Rectal smooth muscle tissue (tissue), 1 donor: Measurements from ENCODE around the gene NAGK.
"Not testable (repeated sequence)": the region's sequence is repeated elsewhere in the genome, so short reads cannot be mapped to it uniquely, and the experiment has no call there.

Experiments used
- H3K27ac ChIP-seq: one replicate; pipeline ENCODE4 v1.7.0; 2013; ENCODE audit warnings: low read depth, low read length, inconsistent platforms
- H3K27me3 ChIP-seq: one replicate; pipeline ENCODE4 v1.7.0; 2013; ENCODE audit warnings: low read length; ENCODE audit not compliant: control insufficient read depth, insufficient read depth
- H3K36me3 ChIP-seq: one replicate; pipeline ENCODE4 v1.7.0; 2013; ENCODE audit warnings: low read length; ENCODE audit not compliant: control insufficient read depth, insufficient read depth
- H3K4me1 ChIP-seq: one replicate; pipeline ENCODE4 v1.7.0; 2013; ENCODE audit warnings: low read length; ENCODE audit not compliant: control insufficient read depth, insufficient read depth
- H3K4me3 ChIP-seq: one replicate; pipeline ENCODE4 v1.7.0; 2013; ENCODE audit warnings: low read length
- H3K9ac ChIP-seq: one replicate; pipeline ENCODE4 v1.7.0; 2013; ENCODE audit warnings: low read length

Gene NAGK

DNA sequence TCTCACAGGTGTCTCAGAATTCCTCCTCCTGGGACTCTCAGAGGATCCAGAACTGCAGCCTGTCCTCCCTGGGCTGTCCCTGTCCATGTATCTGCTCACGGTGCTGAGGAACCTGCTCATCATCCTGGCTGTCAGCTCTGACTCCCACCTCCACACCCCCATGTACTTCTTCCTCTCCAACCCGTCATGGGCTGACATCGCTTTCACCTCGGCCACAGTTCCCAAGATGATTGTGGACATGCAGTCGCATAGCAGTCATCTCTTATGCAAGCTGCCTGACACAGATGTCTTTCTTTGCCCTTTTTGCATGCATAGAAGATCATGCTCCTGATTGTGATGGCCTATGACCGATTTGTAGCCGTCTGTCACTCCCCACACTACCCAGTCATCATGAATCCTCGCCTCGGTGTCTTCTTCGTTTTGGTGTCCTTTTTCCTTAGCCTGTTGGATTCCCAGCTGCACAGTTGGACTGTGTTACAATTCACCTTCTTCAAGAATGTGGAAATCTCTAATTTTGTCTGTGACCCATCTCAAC, 13.2 kb upstream of the NAGK start:
- H3K27me3 ChIP-seq, H3K4me1 ChIP-seq, H3K27ac ChIP-seq, H3K36me3 ChIP-seq, H3K9ac ChIP-seq, H3K4me3 ChIP-seq: not testable (repeated sequence)

DNA sequence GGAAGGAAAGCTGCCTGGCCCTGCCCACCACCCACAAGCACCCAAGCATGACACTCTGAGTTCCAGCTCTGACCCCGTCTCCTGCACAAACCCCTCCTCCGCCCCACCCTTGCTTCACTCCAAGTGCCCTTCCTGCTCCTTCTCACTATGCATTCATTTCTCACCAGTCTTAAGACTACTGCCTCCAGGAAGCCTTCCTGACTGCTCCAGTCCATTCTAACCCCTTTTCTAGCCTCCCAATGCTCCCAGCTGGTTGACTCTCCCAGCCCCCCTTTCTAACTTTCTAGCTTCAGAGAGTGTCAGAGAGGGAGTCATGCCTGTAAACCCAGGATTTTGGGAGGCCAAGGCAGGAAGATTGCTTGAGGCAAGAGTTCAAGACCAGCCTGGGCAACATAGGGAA, 8.2 kb upstream of the NAGK start:
- no peaks in the 10 kb centered on the region for H3K36me3 ChIP-seq
- no peak overlapping the region for H3K9ac ChIP-seq
- H3K4me1 ChIP-seq = no peaks in the 10 kb centered on the region
- H3K27me3 ChIP-seq = no peaks in the 10 kb centered on the region
- H3K4me3 ChIP-seq = no peak overlapping the region
- H3K27ac ChIP-seq = no peak overlapping the region

DNA sequence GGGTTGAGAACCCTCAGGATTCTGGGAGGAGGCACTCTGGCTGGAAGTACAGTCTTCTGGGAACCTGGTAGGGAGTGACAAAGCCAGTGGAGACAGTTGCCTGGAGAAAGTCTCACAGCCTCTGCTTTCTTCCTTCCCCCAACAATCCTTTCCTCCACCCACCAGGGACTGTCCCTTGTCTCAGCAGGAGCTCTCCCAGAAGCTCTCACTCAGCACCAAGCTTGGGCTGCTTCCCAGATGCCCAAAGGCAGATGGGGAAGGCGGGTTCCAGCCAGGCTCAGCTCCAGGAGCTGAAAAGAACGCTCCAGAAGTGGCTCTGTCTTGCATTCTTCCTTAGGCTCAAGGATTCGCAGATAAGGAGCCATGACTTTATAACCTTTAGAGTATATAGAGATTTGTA, 7.6 kb upstream of the NAGK start:
- H3K27ac ChIP-seq = no peak overlapping the region
- no peaks in the 10 kb centered on the region for H3K36me3 ChIP-seq
- H3K27me3 ChIP-seq = no peaks in the 10 kb centered on the region
- H3K4me1 ChIP-seq = no peaks in the 10 kb centered on the region
- no peak overlapping the region for H3K9ac ChIP-seq
- H3K4me3 ChIP-seq = no peak overlapping the region

DNA sequence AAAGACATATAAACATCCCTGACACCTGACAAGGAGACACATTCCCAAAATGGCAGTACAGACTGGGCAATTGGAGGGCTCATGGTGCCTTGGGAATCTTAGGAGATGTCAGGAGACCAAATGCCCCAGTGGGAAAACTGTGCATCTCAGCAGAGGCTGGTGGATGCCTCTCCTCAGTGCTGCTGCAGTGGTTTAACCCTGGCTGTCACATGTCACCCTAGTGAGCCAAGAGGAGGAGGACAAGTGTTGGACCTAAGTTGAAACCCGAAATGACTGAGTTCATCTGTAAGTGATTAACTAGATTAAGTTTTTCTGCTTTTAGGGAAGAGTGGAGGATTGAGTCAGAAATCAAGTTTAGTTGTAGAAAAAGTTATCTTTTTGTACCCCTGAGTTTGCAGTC, 5.2 kb upstream of the NAGK start:
- Histone ChIP-seq H3K4me1 (no peaks in the 10 kb centered on the region), H3K27me3 (no peaks in the 10 kb centered on the region), H3K9ac (no peak overlapping the region), H3K27ac (no peak overlapping the region), H3K36me3 (no peaks in the 10 kb centered on the region), H3K4me3 (no peak overlapping the region)

DNA sequence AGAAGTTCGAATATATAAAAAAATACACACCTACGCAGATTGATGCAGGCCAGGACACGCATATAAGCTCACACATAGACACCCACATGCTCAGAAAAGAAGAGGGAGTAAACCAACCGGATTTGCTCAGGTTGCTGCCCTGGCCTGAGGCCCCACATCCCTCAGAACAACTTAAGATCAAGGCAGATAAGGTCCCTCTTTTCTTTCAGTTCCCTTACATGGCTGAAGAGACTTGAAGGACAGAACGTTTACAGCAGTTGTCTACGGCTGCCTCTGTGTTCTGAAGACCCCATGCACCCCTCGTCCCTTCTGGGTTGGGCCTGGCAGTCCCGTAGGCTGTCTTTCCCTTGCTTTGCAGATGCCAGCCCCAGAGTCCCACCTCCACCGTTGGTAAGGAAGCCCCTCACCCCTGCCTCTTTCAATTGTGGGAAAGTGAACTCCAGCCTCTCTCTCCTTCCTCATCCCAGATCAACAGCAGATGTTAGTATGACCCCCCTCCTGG, 4.3 kb upstream of the NAGK start:
- Histone ChIP-seq H3K27me3 (no peaks in the 10 kb centered on the region), H3K36me3 (no peaks in the 10 kb centered on the region), H3K9ac (no peak overlapping the region), H3K27ac (peak overlapping the region; percentile 22), H3K4me1 (no peaks in the 10 kb centered on the region), H3K4me3 (no peak overlapping the region)

DNA sequence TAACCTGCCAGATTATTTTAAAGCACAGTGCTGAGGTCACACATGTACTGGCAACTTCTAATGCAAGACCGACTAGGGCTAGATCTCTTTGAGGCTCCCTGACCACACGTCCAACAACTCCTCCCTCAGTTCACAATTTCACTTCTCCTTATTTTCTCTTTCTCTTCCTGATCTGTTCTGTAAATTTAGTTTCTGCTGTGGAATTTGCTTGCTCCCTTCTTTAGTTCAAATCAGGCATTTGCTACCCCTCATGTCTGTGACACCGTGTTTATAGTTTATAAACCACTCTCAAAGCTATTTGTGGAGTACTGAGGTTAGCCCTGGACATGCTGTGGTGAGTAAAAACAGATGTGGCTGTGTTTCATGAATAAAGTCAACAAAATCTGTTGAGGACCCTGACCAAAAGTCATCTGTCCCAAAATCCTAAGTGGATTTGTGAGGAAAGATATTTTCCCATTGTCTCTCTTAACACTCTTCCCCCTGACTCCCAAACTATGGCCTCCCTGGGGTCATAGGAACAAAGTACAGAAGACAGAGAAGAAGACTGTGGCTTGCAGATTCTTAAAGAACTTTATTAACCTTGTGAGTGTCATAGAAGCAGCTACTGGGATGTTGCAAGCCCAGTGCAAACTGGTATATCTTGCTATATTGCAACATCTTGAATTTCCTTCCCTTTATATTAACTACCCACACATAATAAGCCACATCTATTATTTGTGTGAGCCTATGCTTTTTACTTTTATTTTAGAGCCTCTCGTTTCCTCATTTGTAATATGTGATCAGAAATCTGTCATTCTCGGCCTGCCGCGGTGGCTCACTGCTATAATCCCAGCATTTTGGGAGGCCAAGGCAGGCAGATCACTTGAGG, 3.5 kb upstream of the NAGK start:
- Histone ChIP-seq H3K36me3 (no peaks in the 10 kb centered on the region), H3K27me3 (no peaks in the 10 kb centered on the region), H3K27ac (peak overlapping the region; percentile 40), H3K4me3 (no peak overlapping the region), H3K9ac (no peak overlapping the region), H3K4me1 (no peaks in the 10 kb centered on the region)

DNA sequence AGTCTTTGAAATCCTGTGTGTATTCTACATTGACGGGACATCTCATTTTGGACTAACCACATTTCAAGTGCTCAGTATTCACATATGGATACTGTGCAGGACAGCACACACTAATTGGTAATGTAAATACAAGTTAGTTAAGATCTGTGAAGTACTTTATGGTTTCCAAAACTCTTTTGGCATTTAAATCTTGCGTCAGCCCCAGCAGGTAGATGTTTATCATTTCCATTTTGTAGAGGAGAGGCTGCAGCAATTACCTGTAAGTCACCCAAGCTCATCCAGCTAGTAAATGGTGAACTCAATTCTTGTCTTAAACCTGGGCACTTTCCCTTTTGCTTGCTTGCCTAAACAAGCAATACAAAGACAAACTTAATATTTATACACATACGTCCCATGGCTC, 1.6 kb upstream of the NAGK start:
- no peaks in the 10 kb centered on the region for H3K27me3 ChIP-seq
- H3K4me3 ChIP-seq = no peak overlapping the region
- H3K27ac ChIP-seq = no peak overlapping the region
- no peak overlapping the region for H3K9ac ChIP-seq
- no peaks in the 10 kb centered on the region for H3K4me1 ChIP-seq
- no peaks in the 10 kb centered on the region for H3K36me3 ChIP-seq

DNA sequence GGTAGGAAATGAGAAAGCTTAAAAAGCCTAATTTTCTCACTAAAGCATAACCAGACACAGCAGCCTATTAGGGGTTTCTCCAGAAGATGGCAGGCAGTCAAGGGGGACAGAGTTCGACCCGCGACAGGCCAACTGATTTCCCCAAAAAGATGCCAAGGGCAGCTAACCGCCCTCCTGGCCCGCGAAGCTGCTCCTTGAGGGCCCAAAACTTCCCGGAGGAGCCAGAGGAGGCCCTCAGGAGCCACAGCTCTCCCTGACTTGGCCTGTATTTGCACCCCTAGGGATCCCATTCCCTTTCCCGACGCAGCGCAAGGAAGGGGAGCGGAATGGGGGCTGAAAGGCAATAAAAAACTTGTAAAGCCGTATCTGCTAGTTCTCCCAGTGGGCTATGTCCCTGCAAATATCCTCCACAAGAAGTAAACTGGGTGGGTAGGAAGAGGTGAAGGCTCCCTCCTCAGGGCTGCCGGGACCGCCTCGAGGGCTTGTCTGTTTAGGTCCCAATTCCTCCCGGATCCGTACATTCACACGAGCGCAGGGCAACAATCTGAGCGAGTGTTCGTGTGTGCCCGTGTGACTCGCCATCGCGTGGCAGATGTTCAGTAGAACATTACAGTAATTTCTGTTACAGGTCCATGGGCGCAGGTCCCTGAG, 756 bp upstream of the NAGK start:
- Histone ChIP-seq H3K36me3 (no peaks in the 10 kb centered on the region), H3K4me1 (no peaks in the 10 kb centered on the region), H3K4me3 (peak overlapping the region; percentile 96), H3K27ac (peak overlapping the region; percentile 97), H3K9ac (peak overlapping the region; percentile 93), H3K27me3 (no peaks in the 10 kb centered on the region)

DNA sequence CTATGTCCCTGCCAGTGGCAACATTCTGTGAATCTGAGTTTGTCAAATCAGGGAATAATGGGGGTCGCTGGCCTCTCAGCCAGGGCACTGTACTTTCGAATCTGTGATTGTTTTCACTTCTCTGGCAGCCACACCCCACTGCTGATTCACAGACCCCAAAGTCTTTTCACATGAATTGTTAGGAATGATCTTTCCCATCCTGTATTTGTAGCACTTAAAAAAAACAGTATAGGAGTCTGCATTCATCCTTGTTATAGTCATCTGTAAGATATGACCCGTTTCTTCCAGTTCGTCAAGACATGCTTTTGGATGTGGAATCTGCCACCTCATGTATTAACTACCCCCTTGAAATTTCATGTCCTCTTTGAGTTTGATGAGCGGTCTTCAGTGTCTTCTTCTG, 928 bp downstream of the NAGK start:
- no peak overlapping the region for H3K27ac ChIP-seq
- peak overlapping the region; percentile 96 for H3K4me3 ChIP-seq
- peaks cover 9% of the 10 kb centered on the region for H3K36me3 ChIP-seq
- H3K27me3 ChIP-seq = no peaks in the 10 kb centered on the region
- H3K9ac ChIP-seq = no peak overlapping the region
- no peaks in the 10 kb centered on the region for H3K4me1 ChIP-seq

DNA sequence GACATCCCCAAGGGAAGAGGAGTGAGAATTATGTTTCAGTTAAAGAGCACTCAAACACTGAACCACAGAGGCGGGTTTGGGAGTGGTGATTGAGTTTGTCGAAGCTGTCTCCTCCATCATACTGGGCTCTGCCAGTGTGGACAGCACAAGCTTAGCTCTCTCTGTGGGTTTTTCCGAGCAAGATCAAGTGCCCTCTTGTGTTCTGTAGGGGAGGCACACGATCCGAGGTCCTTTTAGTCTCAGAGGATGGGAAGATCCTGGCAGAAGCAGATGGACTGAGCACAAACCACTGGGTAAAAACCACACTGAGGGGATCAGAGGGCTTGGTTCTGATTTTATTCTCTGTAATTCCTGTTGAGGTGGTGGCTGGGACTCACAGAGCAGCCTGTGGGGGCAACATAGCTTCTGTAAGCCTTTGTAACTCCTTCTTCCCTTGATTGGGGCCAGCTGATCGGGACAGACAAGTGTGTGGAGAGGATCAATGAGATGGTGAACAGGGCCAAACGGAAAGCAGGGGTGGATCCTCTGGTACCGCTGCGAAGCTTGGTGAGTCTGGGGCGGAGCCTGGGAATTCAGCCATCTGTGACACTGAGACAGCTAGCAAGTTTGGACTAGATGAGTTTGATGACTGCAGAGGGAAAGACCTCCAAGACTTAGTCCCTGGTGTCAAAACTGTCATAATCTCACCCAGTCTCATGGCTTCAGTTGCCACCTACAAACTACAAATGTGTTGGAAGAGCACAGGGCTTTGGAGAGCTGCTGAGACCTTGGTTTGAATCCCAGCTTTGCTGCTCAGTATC, 2.0 kb downstream of the NAGK start:
- Histone ChIP-seq H3K27ac (no peak overlapping the region), H3K4me1 (no peaks in the 10 kb centered on the region), H3K9ac (no peak overlapping the region), H3K36me3 (peaks cover 12% of the 10 kb centered on the region), H3K4me3 (peak overlapping the region; percentile 3), H3K27me3 (no peaks in the 10 kb centered on the region)

DNA sequence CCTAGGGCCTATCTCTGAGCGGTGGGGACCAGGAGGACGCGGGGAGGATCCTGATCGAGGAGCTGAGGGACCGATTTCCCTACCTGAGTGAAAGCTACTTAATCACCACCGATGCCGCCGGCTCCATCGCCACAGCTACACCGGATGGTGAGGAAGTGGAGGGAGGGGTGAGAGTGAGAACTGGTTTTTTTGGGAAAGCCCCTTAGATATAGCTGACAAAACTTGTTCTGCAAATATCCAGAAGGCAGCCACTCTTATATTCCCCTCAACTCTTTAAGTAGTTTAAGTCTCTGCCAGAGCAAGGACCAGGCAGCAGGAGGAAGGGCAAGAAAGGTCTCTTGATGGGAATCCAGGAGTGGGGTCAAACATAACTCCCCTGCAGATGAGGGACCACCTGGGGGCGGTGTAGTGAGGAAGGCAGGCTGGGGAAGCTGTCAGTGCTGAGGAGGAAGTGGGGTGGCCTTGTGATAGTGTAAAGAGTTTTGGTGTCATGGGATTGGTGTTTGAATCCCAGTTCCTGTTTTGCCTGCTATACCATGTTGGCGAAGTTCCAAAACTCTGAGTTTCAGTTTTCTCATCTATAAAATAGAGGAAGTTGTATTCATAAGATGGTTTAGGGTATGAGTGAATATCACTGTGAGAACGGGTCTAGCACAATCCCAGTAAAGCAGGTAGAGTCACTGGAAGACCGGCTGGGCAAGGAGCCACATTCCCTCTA, 3.4 kb downstream of the NAGK start:
- H3K36me3 ChIP-seq = peaks cover 19% of the 10 kb centered on the region
- H3K27ac ChIP-seq = no peak overlapping the region
- no peaks in the 10 kb centered on the region for H3K27me3 ChIP-seq
- H3K4me1 ChIP-seq = no peaks in the 10 kb centered on the region
- H3K9ac ChIP-seq = no peak overlapping the region
- H3K4me3 ChIP-seq = no peak overlapping the region

DNA sequence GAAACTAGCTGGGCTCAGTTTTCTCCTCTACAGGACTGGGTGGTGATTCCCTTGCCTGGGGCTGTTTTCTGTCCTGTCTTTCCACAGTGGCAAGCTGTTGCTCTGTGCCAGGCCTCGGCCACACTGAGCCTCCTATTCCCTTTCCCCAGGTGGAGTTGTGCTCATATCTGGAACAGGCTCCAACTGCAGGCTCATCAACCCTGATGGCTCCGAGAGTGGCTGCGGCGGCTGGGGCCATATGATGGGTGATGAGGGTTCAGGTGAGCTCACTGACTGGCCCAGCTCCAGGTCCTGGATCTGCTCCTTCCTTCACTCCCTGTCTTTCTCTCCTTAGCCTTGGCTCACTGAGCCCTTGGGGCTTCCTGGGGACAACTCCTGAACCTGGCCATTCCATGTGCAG, 4.0 kb downstream of the NAGK start:
- no peak overlapping the region for H3K27ac ChIP-seq

More for the DNA sequence above, 4.0 kb downstream of the NAGK start:
- Histone ChIP-seq H3K4me1 (no peaks in the 10 kb centered on the region), H3K27me3 (no peaks in the 10 kb centered on the region), H3K4me3 (no peak overlapping the region), H3K36me3 (peaks cover 19% of the 10 kb centered on the region), H3K9ac (no peak overlapping the region)
